SJCRH30 (cell line): ENCODE measurements around the gene HOXD8. TPM values are rescaled to one million over a fixed set of nuclear protein-coding genes. Genes with fewer than 3 reads are reported as not detected.

ENCODE experiments used
- DNase-seq, 2 experiments: peaks; one replicate each; pipeline ENCODE4 v3.0.0-alpha.2; 2015 to 2020
- H3K27ac ChIP-seq: fragments of 250-450 bp; sonication (Bioruptor Pico); 2 replicates; pipeline ENCODE4 v1.5.1; 2020; ENCODE audit warnings: mild to moderate bottlenecking, moderate library complexity
- H3K27me3 ChIP-seq: fragments of 250-450 bp; sonication (Bioruptor Pico); 2 replicates; pipeline ENCODE4 v1.5.1; 2020; ENCODE audit warnings: mild to moderate bottlenecking, moderate library complexity
- H3K36me3 ChIP-seq: fragments of 250-450 bp; sonication (Bioruptor Pico); 2 replicates; pipeline ENCODE4 v1.5.1; 2020; ENCODE audit warnings: mild to moderate bottlenecking, moderate library complexity
- H3K4me1 ChIP-seq: fragments of 250-450 bp; sonication (Bioruptor Pico); 2 replicates; pipeline ENCODE4 v1.5.1; 2020; ENCODE audit warnings: mild to moderate bottlenecking, moderate library complexity
- H3K4me3 ChIP-seq: fragments of 250-450 bp; sonication (Bioruptor Pico); 2 replicates; pipeline ENCODE4 v1.5.1; 2020; ENCODE audit warnings: mild to moderate bottlenecking, moderate library complexity
- H3K9me3 ChIP-seq: fragments of 250-450 bp; sonication (Bioruptor Pico); replicated peaks from 2 replicates; pipeline ENCODE4 v1.5.1; 2020; ENCODE audit warnings: mild to moderate bottlenecking, moderate library complexity
- total RNA-seq: library from RNA; depleted of rRNA; stranded (reverse); fragments of >200 nt; shearing (Covaris generic); gene quantifications from 2 replicates; pipeline ENCODE4 v1.2.3, GENCODE V29; 2014; rRNA removed

HOXD8 gene
- 8.6 and 9.9 TPM in 2 replicates for total RNA-seq

- Histone ChIP-seq H3K4me3 (peak within 1 kb of the TSS; percentile 73), H3K9me3 (no peaks in the 10 kb centered on the region), H3K36me3 (no peaks in the 10 kb centered on the region), H3K4me1 (peaks cover 11% of the 10 kb centered on the region; the same call in 1 of the 2 replicates), H3K27ac (no peak within 1 kb of the TSS; the same call in 1 of the 2 replicates), H3K27me3 (no peaks in the 10 kb centered on the region)
- DNase-seq: peak; percentile 80 to 85
Observed at GRCh38 chr2:176128982-176129796, at the start of gene HOXD8. Gene HOXD8, plus strand, starts transcription at chr2:176129705. Its CDS starts 662 bp downstream, at chr2:176130367.

DNA sequence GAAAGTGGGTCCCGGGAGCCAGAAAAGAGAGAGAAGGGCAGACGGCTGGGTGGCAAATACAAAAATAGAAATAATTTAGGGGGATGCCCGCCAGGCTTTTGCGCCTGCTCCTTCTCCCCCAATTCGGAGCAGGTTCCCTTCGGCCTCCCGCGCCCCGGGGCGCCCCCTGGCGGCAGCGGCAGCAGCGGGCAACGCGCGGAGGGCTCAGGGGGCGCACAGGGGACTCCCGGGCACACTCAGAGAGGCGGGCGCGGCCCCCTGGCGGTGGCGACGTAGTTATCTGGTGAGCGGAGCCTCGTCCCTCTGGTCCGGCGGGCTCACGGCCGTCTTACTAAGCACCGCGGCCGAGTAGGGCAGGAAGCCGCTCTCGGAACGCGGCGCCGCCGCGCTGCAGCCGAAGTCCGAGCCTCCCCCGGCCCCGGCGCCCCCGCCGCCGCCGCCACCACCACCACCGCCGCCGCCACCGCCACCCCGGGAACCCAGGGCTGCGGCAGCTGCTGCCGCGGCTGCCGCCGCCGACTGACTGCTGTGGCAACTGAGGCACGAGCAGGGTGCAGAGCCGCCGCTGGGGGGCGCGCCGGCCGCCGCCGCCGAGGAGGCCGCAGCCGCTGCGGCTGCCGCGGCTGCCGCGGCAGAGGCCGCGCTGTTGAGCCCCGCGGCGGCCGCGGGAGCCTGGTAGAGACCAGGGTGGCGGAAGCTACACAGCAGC lies 49.5 kb upstream of the HOXD8 start:
- Histone ChIP-seq H3K36me3 (no peaks in the 10 kb centered on the region), H3K27me3 (no peaks in the 10 kb centered on the region), H3K4me1 (no peaks in the 10 kb centered on the region), H3K4me3 (no peak overlapping the region), H3K27ac (no peak overlapping the region), H3K9me3 (no peaks in the 10 kb centered on the region)
- DNase-seq: no peak

DNA sequence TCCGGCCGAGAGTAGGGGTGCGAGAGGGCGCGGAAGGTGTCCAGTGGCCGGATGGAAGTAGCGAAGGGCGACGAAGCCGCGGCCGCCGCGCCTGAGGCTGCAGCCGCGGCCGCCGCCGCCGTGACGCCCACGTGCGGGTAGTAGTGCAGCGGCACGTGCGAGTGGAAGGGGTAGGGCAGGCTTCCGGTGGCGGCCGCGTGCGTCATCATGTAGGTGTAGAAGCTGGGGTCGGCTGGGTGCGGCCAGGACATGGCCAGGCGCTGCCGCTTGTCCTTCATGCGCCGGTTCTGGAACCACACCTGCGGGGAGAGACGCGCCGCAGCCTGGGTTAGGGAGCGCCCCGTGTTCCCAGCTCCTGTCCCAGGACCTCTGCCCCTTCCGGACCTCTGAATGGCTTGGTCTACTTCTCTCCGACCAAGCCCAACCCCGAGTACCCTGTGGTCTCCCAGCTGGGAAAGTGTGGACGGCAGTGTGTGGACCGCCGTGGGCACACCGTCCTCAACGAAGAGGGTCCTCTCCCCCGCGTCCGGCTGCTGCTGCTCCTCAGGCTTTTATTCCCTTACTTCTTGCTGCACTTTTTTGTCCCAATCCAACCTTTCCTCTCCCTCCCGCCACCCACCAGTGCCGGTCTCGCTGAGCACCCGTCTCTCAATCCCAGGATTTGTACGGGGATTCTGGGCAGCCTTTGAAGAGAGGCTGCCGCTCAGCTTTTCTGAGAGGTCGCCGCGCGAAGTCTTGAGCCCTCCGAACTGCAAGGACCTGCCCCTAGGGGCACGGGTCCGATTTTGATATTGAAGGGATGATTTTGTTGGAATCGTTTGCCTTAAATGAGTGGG lies 48.7 kb upstream of the HOXD8 start:
- Histone ChIP-seq H3K4me1 (no peaks in the 10 kb centered on the region), H3K4me3 (no peak overlapping the region), H3K27ac (no peak overlapping the region), H3K36me3 (no peaks in the 10 kb centered on the region), H3K27me3 (no peaks in the 10 kb centered on the region), H3K9me3 (no peaks in the 10 kb centered on the region)
- no peak for DNase-seq

DNA sequence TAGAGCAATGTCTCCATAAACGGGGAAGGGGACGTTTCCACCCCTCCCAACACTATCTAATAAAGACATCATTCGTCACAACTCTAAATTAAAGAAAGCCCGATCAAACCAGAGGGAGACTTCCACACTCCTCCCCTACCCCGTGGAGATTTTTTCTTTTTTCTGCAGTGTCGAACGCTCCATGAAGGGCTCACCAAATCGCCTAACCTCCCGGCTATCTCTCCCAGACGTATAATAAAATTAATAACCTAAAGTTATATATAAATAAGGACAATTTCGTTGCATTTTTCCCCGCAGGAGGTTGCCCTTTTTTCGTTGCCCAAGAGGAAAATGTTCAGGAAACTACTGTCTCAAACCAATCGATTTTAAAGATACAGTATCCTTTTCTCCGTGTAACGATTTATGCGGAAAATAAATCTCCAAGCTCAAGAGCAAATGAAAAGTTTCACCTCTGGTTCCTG lies 48.1 kb upstream of the HOXD8 start:
- H3K36me3 ChIP-seq: no peaks in the 10 kb centered on the region
- H3K27ac ChIP-seq: no peak overlapping the region
- no peak overlapping the region for H3K4me3 ChIP-seq
- no peaks in the 10 kb centered on the region for H3K27me3 ChIP-seq
- no peak for DNase-seq
- H3K9me3 ChIP-seq: no peaks in the 10 kb centered on the region
- H3K4me1 ChIP-seq: no peaks in the 10 kb centered on the region

GRCh38 chr2:176081837-176082524 lies 47.5 kb upstream of the HOXD8 start:
- Histone ChIP-seq H3K36me3 (no peaks in the 10 kb centered on the region), H3K4me1 (no peaks in the 10 kb centered on the region), H3K27ac (no peak overlapping the region), H3K4me3 (no peak overlapping the region), H3K9me3 (no peaks in the 10 kb centered on the region), H3K27me3 (no peaks in the 10 kb centered on the region)
- no peak for DNase-seq

DNA sequence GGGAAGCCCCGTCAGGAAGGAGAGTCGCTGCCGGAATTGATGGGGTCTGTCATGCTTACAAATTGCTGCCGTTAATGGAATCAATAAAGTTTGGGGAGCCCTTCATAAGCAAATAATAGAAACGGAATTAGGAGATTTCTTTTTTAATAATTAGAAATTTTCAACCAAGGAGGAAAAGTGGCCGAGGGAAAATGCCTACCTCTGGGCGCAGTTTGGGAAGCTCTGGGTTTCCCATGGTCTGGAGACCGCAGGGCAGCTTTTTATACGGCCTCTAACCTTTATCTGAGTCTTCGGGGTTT lies 47.0 kb upstream of the HOXD8 start:
- Histone ChIP-seq H3K9me3 (no peaks in the 10 kb centered on the region), H3K36me3 (no peaks in the 10 kb centered on the region), H3K4me3 (no peak overlapping the region), H3K27me3 (no peaks in the 10 kb centered on the region), H3K4me1 (no peaks in the 10 kb centered on the region), H3K27ac (no peak overlapping the region)
- no peak for DNase-seq

GRCh38 chr2:176082824-176083751 lies 46.4 kb upstream of the HOXD8 start:
- DNase-seq: no peak
- Histone ChIP-seq H3K9me3 (no peaks in the 10 kb centered on the region), H3K27ac (no peak overlapping the region), H3K4me3 (no peak overlapping the region), H3K36me3 (no peaks in the 10 kb centered on the region), H3K4me1 (no peaks in the 10 kb centered on the region), H3K27me3 (no peaks in the 10 kb centered on the region)

- no peak within 1 kb of the TSS for H3K4me3 ChIP-seq
- no peak for DNase-seq
- H3K36me3 ChIP-seq: no peaks in the 10 kb centered on the region
- no peak within 1 kb of the TSS for H3K27ac ChIP-seq
- no peaks in the 10 kb centered on the region for H3K9me3 ChIP-seq
- H3K4me1 ChIP-seq: no peaks in the 10 kb centered on the region
- H3K27me3 ChIP-seq: no peaks in the 10 kb centered on the region
Observed at GRCh38 chr2:176083796-176084261, 45.7 kb upstream of the HOXD8 start, which contains the start of gene EVX2. Gene EVX2, minus strand, starts transcription at chr2:176083962. Its CDS starts 186 bp downstream, at chr2:176083776.

DNA sequence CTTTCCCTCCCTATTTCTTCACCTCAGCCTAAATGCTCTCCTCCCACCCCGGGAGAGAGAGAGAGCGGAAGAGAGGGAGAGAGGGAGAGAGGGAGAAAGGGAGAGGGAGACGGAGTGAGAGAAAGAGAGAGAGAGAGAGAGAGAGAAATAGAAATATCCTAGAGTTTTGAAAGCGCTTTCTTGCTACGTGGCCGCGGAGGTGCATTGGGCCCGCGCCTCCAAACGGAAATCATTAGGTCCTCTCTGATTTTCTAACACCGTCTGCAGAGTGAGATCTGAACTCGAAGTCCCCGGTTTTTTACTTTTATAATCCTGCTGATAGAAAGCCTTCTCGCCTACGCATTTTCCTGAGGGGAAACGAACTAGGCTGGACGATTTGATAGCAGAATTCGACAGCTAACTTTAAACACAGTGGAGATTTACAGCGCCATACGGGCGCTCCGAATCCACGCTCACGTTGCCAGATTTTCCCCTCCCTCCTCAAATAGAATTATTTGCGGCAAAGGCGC lies 44.8 kb upstream of the HOXD8 start:
- H3K4me1 ChIP-seq: no peaks in the 10 kb centered on the region
- no peaks in the 10 kb centered on the region for H3K9me3 ChIP-seq
- H3K36me3 ChIP-seq: no peaks in the 10 kb centered on the region
- H3K4me3 ChIP-seq: no peak overlapping the region
- H3K27me3 ChIP-seq: no peaks in the 10 kb centered on the region
- no peak for DNase-seq
- no peak overlapping the region for H3K27ac ChIP-seq

DNA sequence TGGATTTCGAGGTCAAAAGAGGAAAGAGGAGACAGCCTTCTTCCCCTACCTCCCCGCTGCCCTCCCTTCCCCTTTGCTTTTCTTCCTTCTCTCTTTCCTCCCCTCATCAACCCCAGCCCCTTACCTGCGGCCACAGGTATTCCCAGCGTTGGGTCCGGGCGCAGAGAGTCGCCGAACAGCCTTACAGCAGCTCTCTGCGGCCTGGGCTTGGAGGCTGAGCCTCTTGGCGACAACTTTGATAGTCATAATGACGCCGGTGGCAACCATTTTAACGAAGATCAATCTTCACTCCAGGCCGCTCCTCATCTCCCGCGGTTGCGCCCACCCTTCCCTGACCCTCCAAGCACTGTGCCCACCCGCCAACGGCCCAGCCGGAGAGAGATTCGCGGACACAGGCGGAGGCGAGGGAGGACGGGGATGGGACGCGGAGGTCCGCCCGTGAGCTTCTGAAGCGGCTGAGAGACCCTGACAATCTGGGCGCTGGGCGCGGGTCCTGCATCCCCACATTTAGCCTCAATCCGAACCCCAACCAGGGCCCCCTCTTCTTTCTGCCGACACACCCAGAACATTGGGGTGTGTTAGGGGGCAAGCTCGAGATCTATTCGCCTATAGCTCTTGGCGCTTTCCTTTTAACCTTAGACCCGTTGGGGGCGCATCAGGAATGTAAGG lies 44.3 kb upstream of the HOXD8 start:
- no peak for DNase-seq
- H3K4me1 ChIP-seq: no peaks in the 10 kb centered on the region
- H3K36me3 ChIP-seq: no peaks in the 10 kb centered on the region
- no peak overlapping the region for H3K27ac ChIP-seq
- H3K4me3 ChIP-seq: no peak overlapping the region
- H3K9me3 ChIP-seq: no peaks in the 10 kb centered on the region
- no peaks in the 10 kb centered on the region; the same call in 1 of the 2 replicates for H3K27me3 ChIP-seq

DNA sequence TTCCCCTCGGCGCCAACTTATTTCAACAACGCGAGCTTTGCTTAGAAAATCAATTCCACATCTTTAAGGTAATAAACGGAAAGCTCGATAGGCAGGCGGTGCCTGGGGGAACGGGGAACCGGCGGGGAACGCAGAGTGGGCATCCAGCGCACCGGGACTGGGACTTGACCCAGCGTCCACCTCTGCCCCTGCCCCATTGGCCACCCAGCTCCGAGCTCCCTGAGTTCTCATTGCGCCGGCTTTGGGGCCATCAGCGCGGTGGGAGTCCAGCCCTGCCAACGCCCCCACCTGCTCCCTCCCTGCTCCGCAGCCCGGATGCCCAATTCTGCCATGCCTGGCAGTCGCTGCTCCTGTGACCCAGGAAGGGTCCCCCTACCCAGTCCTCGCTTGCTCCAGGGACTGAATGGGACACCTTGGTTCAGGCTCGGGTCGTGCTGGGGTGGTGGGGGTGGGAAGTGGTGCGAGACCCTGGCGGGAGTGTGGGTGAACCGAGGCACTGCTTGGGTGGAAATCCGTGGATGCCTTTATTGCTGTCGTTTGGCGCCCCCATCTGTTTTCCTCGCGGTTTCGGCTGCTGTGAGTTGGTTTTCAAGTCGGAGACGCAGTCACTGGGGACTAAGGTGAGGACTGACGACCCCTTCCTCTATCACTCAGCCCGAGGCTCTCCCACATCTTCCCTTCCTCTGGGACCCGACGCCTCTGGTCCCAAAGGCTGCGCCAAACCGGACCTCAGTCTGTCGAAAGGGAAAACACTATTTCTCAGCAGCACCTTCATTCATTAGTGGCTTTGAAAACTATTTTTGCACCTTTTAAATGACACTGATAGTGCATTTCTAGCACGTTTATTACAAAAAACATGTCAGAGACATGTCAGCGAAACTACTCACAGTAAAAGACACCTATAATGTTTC lies 43.4 kb upstream of the HOXD8 start:
- no peak overlapping the region for H3K4me3 ChIP-seq
- peak; percentile 26 to 54 for DNase-seq

More for the DNA sequence above, 43.4 kb upstream of the HOXD8 start:
- Histone ChIP-seq H3K27ac (no peak overlapping the region), H3K36me3 (no peaks in the 10 kb centered on the region), H3K9me3 (no peaks in the 10 kb centered on the region), H3K4me1 (no peaks in the 10 kb centered on the region), H3K27me3 (no peaks in the 10 kb centered on the region; the same call in 1 of the 2 replicates)
